Smooth muscle cell (in vitro differentiated cells): ENCODE measurements around the gene SLC25A42. TPM values are rescaled to one million over a fixed set of nuclear protein-coding genes. Genes with fewer than 3 reads are reported as not detected.

Experiments
- DNase-seq: peaks from one replicate; lab custom pipeline; 2025; ENCODE audit not compliant: unreplicated experiment; lab: John Stamatoyannopoulos, UW
- H2AFZ ChIP-seq: fragments of 200-600 bp; sonication (generic); 2 replicates; pipeline ENCODE4 v1.6.0; 2016; ENCODE audit warnings: antibody characterized with exemption, low read depth, mild to moderate bottlenecking
- H3F3A ChIP-seq: fragments of 200-600 bp; sonication (generic); 2 replicates; pipeline ENCODE4 v1.6.0; 2017; ENCODE audit warnings: antibody characterized with exemption, low read depth
- H3K27ac ChIP-seq: fragments of 200-600 bp; sonication (generic); 2 replicates; pipeline ENCODE4 v1.5.1; 2016; ENCODE audit warnings: low read depth, mild to moderate bottlenecking
- H3K27me3 ChIP-seq: fragments of 200-600 bp; sonication (generic); 2 replicates; pipeline ENCODE4 v1.6.1; 2016; ENCODE audit warnings: low read depth, mild to moderate bottlenecking
- H3K36me3 ChIP-seq: fragments of 200-600 bp; sonication (generic); 2 replicates; pipeline ENCODE4 v1.5.1; 2016; ENCODE audit warnings: low read depth
- H3K4me1 ChIP-seq: fragments of 200-600 bp; sonication (generic); 2 replicates; pipeline ENCODE4 v1.5.1; 2016; ENCODE audit warnings: low read depth
- H3K4me2 ChIP-seq: fragments of 200-600 bp; sonication (generic); 2 replicates; pipeline ENCODE4 v1.6.0; 2016; ENCODE audit warnings: mild to moderate bottlenecking
- H3K4me3 ChIP-seq: fragments of 200-600 bp; sonication (generic); 2 replicates; pipeline ENCODE4 v1.5.1; 2016; ENCODE audit warnings: mild to moderate bottlenecking
- H3K79me2 ChIP-seq: fragments of 200-600 bp; sonication (generic); 2 replicates; pipeline ENCODE4 v1.6.0; 2016; ENCODE audit warnings: low read depth, mild to moderate bottlenecking
- H3K9ac ChIP-seq: fragments of 200-600 bp; sonication (generic); 2 replicates; pipeline ENCODE4 v1.6.0; 2016; ENCODE audit warnings: low read depth
- H3K9me3 ChIP-seq: fragments of 200-600 bp; sonication (generic); replicated peaks from 2 replicates; pipeline ENCODE4 v1.5.1; 2016; ENCODE audit warnings: low read depth
- H4K20me1 ChIP-seq: fragments of 200-600 bp; sonication (generic); 2 replicates; pipeline ENCODE4 v1.6.0; 2016; ENCODE audit warnings: low read depth
- CTCF ChIP-seq: fragments of 200-600 bp; sonication (generic); IDR thresholded peaks from 2 replicates; pipeline ENCODE4 v1.5.1; 2017; ENCODE audit warnings: borderline replicate concordance, mild to moderate bottlenecking, antibody characterized with exemption; ENCODE audit not compliant: insufficient read depth, poor library complexity, severe bottlenecking
- WGBS: methylation state at CpG from one replicate; pipeline ENCODE4 v1.1.7; 2016; ENCODE audit warnings: low lambda C conversion rate; 5-methylcytosine and 5-hydroxymethylcytosine counted together
- polyA plus RNA-seq: library from polyadenylated mRNA; unstranded; fragments of >200 nt; fragmentation: Nextera tagmentation; extraction: Ambion mirVana; gene quantifications from 2 replicates; pipeline ENCODE4 v1.2.1, GENCODE V29; 2016
- total RNA-seq: library from RNA; depleted of rRNA; stranded (reverse); fragments of >200 nt; gene quantifications from 2 replicates; pipeline ENCODE4 v1.2.3, GENCODE V29; 2014

Gene SLC25A42
- total and polyA plus RNA-seq, 2 experiments from 2014 or later: 8.1 to 18.9 TPM

GRCh38 chr19:19151418-19151817, 87.6 kb downstream of the SLC25A42 start:
- H4K20me1 ChIP-seq: no peaks in the 10 kb centered on the region
- H3K4me2 ChIP-seq: no peak overlapping the region
- no peak overlapping the region for H3K27ac ChIP-seq
- DNase-seq: no peak
- H3K4me3 ChIP-seq: no peak overlapping the region
- H3K9ac ChIP-seq: no peak overlapping the region
- H2AFZ ChIP-seq: no peak overlapping the region
- TF ChIP-seq CTCF: no peak
- H3K36me3 ChIP-seq: no peaks in the 10 kb centered on the region
- H3F3A ChIP-seq: no peaks in the 10 kb centered on the region
- no peaks in the 10 kb centered on the region for H3K4me1 ChIP-seq
- no peaks in the 10 kb centered on the region for H3K9me3 ChIP-seq
- H3K79me2 ChIP-seq: no peaks in the 10 kb centered on the region
- 92% methylated on average over 11 of the region's 11 CpGs for WGBS
- H3K27me3 ChIP-seq: no peaks in the 10 kb centered on the region

GRCh38 chr19:19152668-19153384, 89.0 kb downstream of the SLC25A42 start:
- H3K36me3 ChIP-seq: no peaks in the 10 kb centered on the region
- H3K9me3 ChIP-seq: no peaks in the 10 kb centered on the region
- H2AFZ ChIP-seq: no peak overlapping the region
- no peak overlapping the region for H3K4me3 ChIP-seq
- DNase-seq: no peak
- no peaks in the 10 kb centered on the region for H3K4me1 ChIP-seq
- H4K20me1 ChIP-seq: no peaks in the 10 kb centered on the region
- H3K27me3 ChIP-seq: no peaks in the 10 kb centered on the region
- no peak overlapping the region for H3K4me2 ChIP-seq
- H3K27ac ChIP-seq: no peak overlapping the region
- H3K9ac ChIP-seq: no peak overlapping the region
- no peak for TF ChIP-seq CTCF
- WGBS: 89% methylated on average over 13 of the region's 13 CpGs
- no peaks in the 10 kb centered on the region for H3K79me2 ChIP-seq
- H3F3A ChIP-seq: no peaks in the 10 kb centered on the region

GRCh38 chr19:19154768-19155494, 91.1 kb downstream of the SLC25A42 start:
- no peak overlapping the region for H3K4me3 ChIP-seq
- H3K9me3 ChIP-seq: no peaks in the 10 kb centered on the region
- no peak overlapping the region for H3K4me2 ChIP-seq
- no peaks in the 10 kb centered on the region for H3K27me3 ChIP-seq
- H3K27ac ChIP-seq: no peak overlapping the region
- no peak overlapping the region for H2AFZ ChIP-seq
- H3F3A ChIP-seq: no peaks in the 10 kb centered on the region
- WGBS: 90% methylated on average over 6 of the region's 6 CpGs
- DNase-seq: no peak
- no peak for TF ChIP-seq CTCF
- H3K9ac ChIP-seq: no peak overlapping the region
- H3K36me3 ChIP-seq: no peaks in the 10 kb centered on the region
- no peaks in the 10 kb centered on the region for H3K79me2 ChIP-seq
- no peaks in the 10 kb centered on the region for H3K4me1 ChIP-seq
- no peaks in the 10 kb centered on the region for H4K20me1 ChIP-seq
